Neural cell (in vitro differentiated cells): Measurements from ENCODE around the gene TMEM79.

ENCODE experiments used
- CTCF ChIP-seq: fragments of 450-650 bp; IDR thresholded peaks from 2 replicates; pipeline ENCODE4 v1.5.1; 2014; ENCODE audit warnings: antibody characterized with exemption, mild to moderate bottlenecking, moderate library complexity; ENCODE audit not compliant: poor library complexity, severe bottlenecking
- EZH2 ChIP-seq: fragments of 200-600, 300-800 bp; shearing (Covaris generic), sonication (generic); IDR thresholded peaks from 2 replicates; pipeline ENCODE4 v1.6.1; 2014; ENCODE audit warnings: antibody characterized with exemption, low read length, borderline replicate concordance, mild to moderate bottlenecking; ENCODE audit not compliant: insufficient read depth, poor library complexity, severe bottlenecking
- TAF1 ChIP-seq: IDR thresholded peaks from 2 replicates; pipeline ENCODE4 v1.6.1; 2012; ENCODE audit warnings: low read depth

- TF ChIP-seq TAF1 (no peak), CTCF (no peak), EZH2 (no peak)
These were observed 2.8 kb upstream of the TMEM79 start for GRCh38 chr1:156281281-156281680.
